K562 (cell line): ENCODE results near the gene TRAF3. TPM values are rescaled to one million over a fixed set of nuclear protein-coding genes. Genes with fewer than 3 reads are reported as not detected.
A peak's percentile ranks its signal among the peaks of the same experiment; 100 is the strongest.

Experiments
- ATAC-seq: fragments of 200-7000 bp; cut with Tn5 transposase; 3 replicates; pipeline ENCODE4 v1.9.1; 2020; ENCODE audit warnings: moderate library complexity
- BruUV-seq: library from RNA; stranded (reverse); fragments of 400-500 nt; replicated peaks from 2 replicates; lab custom pipeline; 2021; lab: Mats Ljungman, UMichigan
- CTCF ChIA-PET: fragments of 300-600 bp; formaldehyde crosslinking; extraction: SDS; loops from one replicate; lab custom pipeline; 2021; ENCODE audit warnings: low intra/inter-chr PET ratio; lab: Yijun Ruan, JAX
- POLR2A ChIA-PET: fragments of 300-600, 350-650 bp; sonication (Branson Sonifier 250); formaldehyde crosslinking; extraction: SDS; loops from one replicate; lab custom pipeline; 2021; ENCODE audit warnings: antibody characterized with exemption, inconsistent platforms; lab: Yijun Ruan, JAX
- DNase-seq, 4 experiments: peaks; one replicate each; pipeline versions ENCODE4 v3.0.0 to v3.0.0-alpha.2; 2011 to 2018; ENCODE audit warnings: low spot score in 3 of 4, mixed read lengths in 3 of 4; ENCODE audit errors: extremely low read depth in 1 of 4
- FAIRE-seq: peaks from 2 replicates; lab custom pipeline; 2011; peaks lifted over from hg19 to GRCh38; lab: Jason Lieb, UNC
- H2AFZ ChIP-seq: 2 replicates; pipeline ENCODE4 v1.6.0; 2011; ENCODE audit warnings: low read depth, low read length, control low read depth, inconsistent platforms
- H3K27ac ChIP-seq: fragments of 200-600 bp; 3 replicates; pipeline ENCODE4 v1.8.0; 2011; ENCODE audit warnings: low read depth, mild to moderate bottlenecking, control low read depth, inconsistent platforms, low read length, moderate library complexity, mixed read lengths; ENCODE audit errors: extremely low read depth
- H3K27me3 ChIP-seq, 2 experiments: fragments of 300-600 bp in 1 of 2; 2 replicates in 1 of 2; 3 replicates in 1 of 2; pipeline versions ENCODE4 v1.6.0 to v1.8.0; 2011; ENCODE audit warnings: inconsistent platforms in 2 of 2, low read length in 2 of 2, mild to moderate bottlenecking in 1 of 2, mixed read lengths in 1 of 2, moderate library complexity in 1 of 2; ENCODE audit not compliant: control insufficient read depth in 2 of 2, insufficient read depth in 2 of 2
- H3K36me3 ChIP-seq: fragments of 300-600 bp; 3 replicates; pipeline ENCODE4 v1.8.0; 2011; ENCODE audit warnings: mild to moderate bottlenecking, low read length, inconsistent platforms; ENCODE audit not compliant: control insufficient read depth, insufficient read depth
- H3K4me1 ChIP-seq, 2 experiments: fragments of 200-600 bp in 1 of 2; replicated peaks in 1 of 2; 2 replicates in 1 of 2; 3 replicates in 1 of 2; pipeline versions ENCODE4 v1.5.1 to v1.8.0; 2011; ENCODE audit warnings: inconsistent platforms in 2 of 2, low read length in 2 of 2, mild to moderate bottlenecking in 1 of 2, mixed read lengths in 1 of 2, moderate library complexity in 1 of 2; ENCODE audit not compliant: control insufficient read depth in 2 of 2, insufficient read depth in 2 of 2
- H3K4me2 ChIP-seq: 2 replicates; pipeline ENCODE4 v1.6.1; 2011; ENCODE audit warnings: low read length, control low read depth, inconsistent platforms, mixed read lengths; ENCODE audit not compliant: insufficient read depth
- H3K4me3 ChIP-seq: fragments of 200-600 bp; sonication (generic), shearing (Covaris generic); 2 replicates; pipeline ENCODE4 v1.5.1; 2016; ENCODE audit warnings: control low read depth, inconsistent platforms
- H3K79me2 ChIP-seq: fragments of 200-600 bp; 3 replicates; pipeline ENCODE4 v1.8.0; 2011; ENCODE audit warnings: low read length, inconsistent platforms; ENCODE audit not compliant: control insufficient read depth, insufficient read depth
- H3K9ac ChIP-seq, 2 experiments: 2 replicates each; pipeline versions ENCODE4 v1.6.0 to v1.6.1; 2011; ENCODE audit warnings: low read depth in 2 of 2, low read length in 2 of 2, control low read depth in 1 of 2, inconsistent platforms in 1 of 2, mild to moderate bottlenecking in 1 of 2, mixed read lengths in 1 of 2; ENCODE audit not compliant: insufficient read depth in 1 of 2
- H3K9me1 ChIP-seq: one replicate; pipeline ENCODE4 v1.6.0; 2011; ENCODE audit warnings: inconsistent platforms, mild to moderate bottlenecking, low read length, moderate library complexity; ENCODE audit not compliant: control insufficient read depth, insufficient read depth
- H3K9me3 ChIP-seq: replicated peaks from 2 replicates; pipeline ENCODE4 v1.5.1; 2011; ENCODE audit warnings: low read depth, low read length, inconsistent platforms; ENCODE audit not compliant: control insufficient read depth, insufficient read depth
- H4K20me1 ChIP-seq: replicated peaks from 2 replicates; pipeline ENCODE4 v1.6.1; 2011; ENCODE audit warnings: low read length, inconsistent platforms, mixed read lengths; ENCODE audit not compliant: control insufficient read depth, insufficient read depth
- CHAMP1 ChIP-seq: fragments of 450-650 bp; IDR thresholded peaks from 2 replicates; pipeline ENCODE4 v1.6.1; 2016; ENCODE audit warnings: mild to moderate bottlenecking
- E2F8 ChIP-seq: fragments of 450-650 bp; IDR thresholded peaks from 2 replicates; pipeline ENCODE4 v1.7.1; 2018; ENCODE audit warnings: mild to moderate bottlenecking, low read depth; ENCODE audit not compliant: partially characterized antibody
- MXI1 ChIP-seq: IDR thresholded peaks from 2 replicates; pipeline ENCODE4 v1.6.1; 2011; ENCODE audit warnings: low read depth, mild to moderate bottlenecking, improper control_type of control experiment, low read length
- NR3C1 ChIP-seq: sonication (generic); formaldehyde crosslinking; IDR thresholded peaks from 2 replicates; pipeline ENCODE4 v1.8.1; 2022; ENCODE audit warnings: missing genetic modification reagents
- POLR3A ChIP-seq: IDR thresholded peaks from 2 replicates; pipeline ENCODE4 v1.6.1; 2011; ENCODE audit warnings: borderline replicate concordance, mild to moderate bottlenecking, moderate library complexity; ENCODE audit not compliant: insufficient read length, insufficient read depth; ENCODE audit errors: extremely low read depth
- SNRNP70 ChIP-seq: fragments of 200-400 bp; formaldehyde crosslinking; optimal IDR thresholded peaks from 2 replicates; pipeline ENCODE3; 2017; ENCODE audit warnings: low read depth, low read length
- TRIM24 ChIP-seq, 2 experiments: fragments of 450-650 bp; IDR thresholded peaks; 2 replicates each; pipeline ENCODE4 v1.6.1; 2016
- ZNF318 ChIP-seq, 2 experiments: fragments of 450-650 bp; IDR thresholded peaks; 2 replicates each; pipeline ENCODE4 v1.6.1; 2016; ENCODE audit warnings: mild to moderate bottlenecking in 2 of 2, borderline replicate concordance in 1 of 2, low read depth in 1 of 2, moderate library complexity in 1 of 2
- ZNF77 ChIP-seq: fragments of 250-450 bp; sonication (Bioruptor Pico); IDR thresholded peaks from 2 replicates; pipeline ENCODE4 v1.5.0; 2020
- WGBS: fragments of 100-300 bp; shearing (Covaris generic); methylation state at CpG from one replicate; pipeline ENCODE4 v1.1.6; 2016; ENCODE audit warnings: low coverage, mixed read lengths; ENCODE audit not compliant: insufficient coverage; ENCODE audit errors: missing lambda C conversion rate; 5-methylcytosine and 5-hydroxymethylcytosine counted together
- in situ Hi-C: fragments of 300-500 bp; cut with MboI; formaldehyde crosslinking; loops from 4 replicates; pipeline ENCODE4 v1.15.0; 2018; ENCODE audit warnings: inconsistent platforms, mixed read lengths
- intact Hi-C: fragments of 100-400 bp; cut with micrococcal nuclease; formaldehyde crosslinking; loops from 2 replicates; pipeline ENCODE4 v1.14.2; 2022
- polyA plus RNA-seq, 8 experiments: library from polyadenylated mRNA; depleted of rRNA in 4 of 8; stranded (reverse) in 5 of 8; unstranded in 3 of 8; fragments of >200 nt; fragmentation: Nextera tagmentation in 2 of 8; fragmentation: Illumina TruSeq in 1 of 8; extraction: Ambion mirVana in 2 of 8; extraction: Trizol in 1 of 8; gene quantifications; 2 replicates each; pipeline versions ENCODE4 v1.2.1 to v1.2.3, GENCODE V29; 2011 to 2014; ENCODE audit warnings: inconsistent platforms in 1 of 8, missing spikeins in 1 of 8
- total RNA-seq, 7 experiments: library from RNA; depleted of rRNA in 6 of 7; stranded (reverse); fragments of >200 nt in 6 of 7; fragmentation: Illumina TruSeq in 2 of 7; extraction: Trizol in 2 of 7; gene quantifications; 2 replicates each; pipeline versions ENCODE4 v1.2.1 to v1.2.3, GENCODE V29; 2011 to 2021; ENCODE audit warnings: low replicate concordance in 1 of 7

TRAF3 gene
- total and polyA plus RNA-seq, 9 of the 15 experiments (the other 6 are each of a cell fraction or from before 2014, with no cell fraction given): 0.52 to 21.3 (median 9.9) TPM

GRCh38 chr14:102736956-102737355 lies 40.3 kb upstream of the TRAF3 start:
- Histone ChIP-seq H3K79me2 (no peaks in the 10 kb centered on the region), H3K9me3 (no peaks in the 10 kb centered on the region; the same call in 1 of the 2 replicates), H3K9me1 (no peaks in the 10 kb centered on the region), H3K4me3 (no peak overlapping the region), H3K36me3 (peaks cover 16% of the 10 kb centered on the region; the same call in 1 of the 3 replicates), H3K27me3 (no peaks in the 10 kb centered on the region), H3K27ac (no peak overlapping the region), H3K9ac (no peak overlapping the region), H4K20me1 (no peaks in the 10 kb centered on the region), H3K4me2 (no peak overlapping the region), H2AFZ (no peak overlapping the region), H3K4me1 (no peaks in the 10 kb centered on the region)
- in situ Hi-C loops: no loop called here
- no peak for FAIRE-seq
- peak; percentile 9 for ATAC-seq
- ChIA-PET CTCF (no interaction called here), POLR2A (interaction anchor here (0.6 kb wide), 1 partner anchor 173 kb away, joined by 3 read pairs; no protein-coding TSS in a partner anchor)
- BruUV-seq: no TSS peak
- intact Hi-C loops: no loop called here
- 81% methylated on average over 3 of the region's 3 CpGs for WGBS
- DNase-seq: no peak
- no peak for TF ChIP-seq CHAMP1
- TF ChIP-seq ZNF77 (CRISPR knock-in tag): no peak
- no peak for TF ChIP-seq SNRNP70
- TF ChIP-seq ZNF318 (IDR thresholded peaks at IDR 0.05; ENCODE audit: borderline replicate concordance in 1 of 2, low read depth in 1 of 2): no peak
- TF ChIP-seq POLR3A: no peak
- TF ChIP-seq E2F8: no peak
- no peak for TF ChIP-seq MXI1
- no peak for TF ChIP-seq TRIM24 (IDR thresholded peaks at IDR 0.05)
- TF ChIP-seq NR3C1: no peak
